Left renal pelvis (tissue), 4 donors: Measurements from ENCODE around the gene DNAJB13. TPM values are rescaled to one million over a fixed set of nuclear protein-coding genes. Genes with fewer than 3 reads are reported as not detected.

Experiments used
- DNase-seq, 4 donors: peaks; one replicate each; pipeline ENCODE4 v3.0.0-alpha.2; 2013; ENCODE audit warnings: low read depth in 4 of 4, low spot score in 3 of 4
- polyA plus RNA-seq, 4 donors: library from polyadenylated mRNA; unstranded; fragments of 120-200 nt; gene quantifications; one replicate each; pipeline ENCODE4 v1.2.1, GENCODE V29; 2013; ENCODE audit not compliant: insufficient read length in 4 of 4

Gene DNAJB13
- polyA plus RNA-seq, 4 donors: 0.33 to 4.9 (median 3.4) TPM

DNA sequence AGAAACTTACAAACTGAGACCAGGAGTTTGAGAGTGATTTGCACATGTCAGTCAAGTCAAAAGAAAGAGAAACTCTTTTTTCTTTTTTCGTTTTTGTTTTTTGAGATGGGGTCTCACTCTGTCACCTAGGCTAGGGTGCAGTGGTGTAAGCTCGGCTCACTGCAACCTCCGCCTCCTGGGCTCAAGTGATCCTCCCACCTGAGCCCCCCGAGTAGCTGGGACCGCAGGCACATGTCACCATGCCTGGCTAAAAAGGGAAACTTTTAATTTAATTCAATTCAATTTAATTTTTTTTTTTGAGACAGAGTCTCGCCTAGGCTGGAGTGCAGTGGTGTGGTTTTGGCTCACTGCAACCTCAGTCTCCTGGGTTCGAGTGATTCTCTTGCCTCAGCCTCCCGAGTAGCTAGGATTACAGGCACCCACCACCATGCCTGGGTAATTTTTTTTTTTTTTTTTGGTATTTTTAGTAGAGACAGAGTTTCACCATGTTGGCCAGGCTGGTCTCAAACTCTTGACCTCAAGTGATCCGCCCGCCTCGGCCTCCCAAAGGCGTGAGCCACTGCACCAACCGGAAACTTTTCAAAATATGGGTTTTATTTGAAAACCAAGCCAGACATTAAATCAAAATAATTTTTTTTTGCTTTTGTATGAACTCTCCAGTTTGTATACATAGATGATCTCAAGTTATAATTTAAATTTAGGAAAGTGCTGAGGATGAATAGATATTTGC, 48.2 kb downstream of the DNAJB13 start:
- DNase-seq: no peak

DNA sequence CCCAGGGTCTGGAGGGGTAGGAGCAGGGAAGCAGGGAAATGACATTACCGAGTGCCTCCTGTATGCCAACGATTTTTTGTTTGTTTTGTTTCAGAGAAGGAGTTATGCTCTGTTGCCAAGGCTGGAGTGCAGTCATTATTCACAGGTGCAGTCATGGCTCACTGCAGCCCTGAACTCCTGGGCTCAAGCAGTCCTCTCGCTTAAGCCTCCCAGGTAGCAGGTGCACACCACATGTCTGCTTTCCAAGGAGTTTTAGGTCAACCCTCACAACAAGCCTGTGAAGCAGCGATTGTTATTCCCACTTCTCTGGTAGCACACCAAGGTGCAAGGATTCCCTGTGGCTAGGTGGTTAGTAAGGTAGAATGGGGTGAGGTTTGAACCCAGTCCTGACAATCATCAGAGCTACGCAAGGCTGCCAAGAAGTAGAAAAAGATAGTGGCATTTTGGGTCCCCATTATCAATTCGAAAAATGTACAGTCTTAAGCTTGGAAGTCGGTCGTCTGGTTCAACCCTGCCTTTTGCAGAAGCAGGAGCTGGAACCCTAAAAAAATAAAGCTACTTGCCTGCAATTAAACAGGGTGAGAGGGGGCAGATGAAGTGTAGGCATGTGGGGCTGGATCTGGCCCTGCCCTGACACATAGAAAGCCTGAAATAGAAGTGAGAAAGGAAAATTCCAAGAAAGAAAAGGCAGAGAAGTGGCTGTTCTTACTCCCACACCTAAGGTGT, 48.9 kb downstream of the DNAJB13 start:
- DNase-seq: no peak

- no peak for DNase-seq
Measured at GRCh38 chr11:74000307-74001133, 49.7 kb downstream of the DNAJB13 start.

GRCh38 chr11:74001822-74002286, 51.0 kb downstream of the DNAJB13 start:
- DNase-seq: no peak

DNA sequence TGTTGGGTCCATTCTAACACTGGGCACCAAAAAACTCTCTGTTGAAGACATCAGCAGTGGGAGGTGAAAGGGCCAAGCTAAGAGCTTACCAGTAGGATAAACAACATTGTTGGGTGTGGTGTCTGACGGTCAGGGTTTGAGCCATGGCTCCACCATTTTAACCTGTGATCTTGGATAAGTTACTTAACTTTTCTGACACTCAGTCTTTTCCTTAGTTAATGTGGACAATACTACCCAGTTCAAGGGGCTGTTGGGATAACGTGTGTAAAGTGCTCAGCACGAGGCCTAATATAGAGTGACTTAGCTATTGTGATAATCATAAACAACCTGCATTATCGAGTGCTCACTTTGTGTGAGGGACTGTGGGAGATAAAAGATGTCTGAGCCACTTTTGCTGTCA, 52.0 kb downstream of the DNAJB13 start:
- no peak for DNase-seq

- no peak for DNase-seq
Measured at GRCh38 chr11:74004046-74004695, 53.3 kb downstream of the DNAJB13 start.

DNA sequence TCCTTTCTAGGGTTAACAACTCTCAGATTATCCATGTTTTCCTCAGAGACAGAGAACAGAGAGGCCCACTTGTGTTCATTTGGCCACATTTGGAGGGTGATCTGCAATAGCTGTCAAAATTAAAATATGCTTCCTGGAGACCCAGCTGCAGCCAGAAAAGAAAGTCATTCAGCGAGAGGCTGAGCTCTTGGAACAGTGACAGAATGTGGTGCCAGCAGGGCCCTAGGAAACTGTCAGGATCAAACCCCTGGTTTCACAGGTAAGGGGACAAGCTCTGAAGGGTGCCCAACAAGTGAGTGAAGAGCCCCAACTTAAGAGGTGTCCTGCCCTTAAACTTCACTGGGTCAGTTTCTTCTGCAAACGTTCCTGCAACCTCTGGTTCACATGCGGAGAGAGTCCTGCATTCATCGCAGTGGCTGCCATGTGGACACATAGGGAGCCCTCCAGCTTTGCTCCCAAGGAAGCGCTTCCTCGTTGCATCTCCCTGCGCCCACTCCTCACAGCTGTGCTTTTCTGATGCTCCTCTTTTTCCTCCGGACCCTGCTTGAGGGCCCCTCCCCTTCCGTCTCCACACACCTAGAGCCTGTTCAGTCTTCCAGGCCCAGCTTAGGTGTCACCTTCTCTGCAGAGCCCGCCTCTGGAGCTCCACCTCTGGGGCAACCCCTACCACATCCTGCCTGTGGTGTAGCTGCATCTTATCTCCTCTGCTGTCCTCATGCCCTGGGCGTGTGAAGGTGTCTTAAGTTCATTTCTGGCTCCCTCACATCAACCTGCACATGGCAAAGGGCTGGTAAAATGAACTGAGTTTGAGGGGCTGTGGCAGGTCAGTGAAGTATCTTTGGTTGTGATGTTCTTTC, 54.2 kb downstream of the DNAJB13 start:
- DNase-seq: no peak

DNA sequence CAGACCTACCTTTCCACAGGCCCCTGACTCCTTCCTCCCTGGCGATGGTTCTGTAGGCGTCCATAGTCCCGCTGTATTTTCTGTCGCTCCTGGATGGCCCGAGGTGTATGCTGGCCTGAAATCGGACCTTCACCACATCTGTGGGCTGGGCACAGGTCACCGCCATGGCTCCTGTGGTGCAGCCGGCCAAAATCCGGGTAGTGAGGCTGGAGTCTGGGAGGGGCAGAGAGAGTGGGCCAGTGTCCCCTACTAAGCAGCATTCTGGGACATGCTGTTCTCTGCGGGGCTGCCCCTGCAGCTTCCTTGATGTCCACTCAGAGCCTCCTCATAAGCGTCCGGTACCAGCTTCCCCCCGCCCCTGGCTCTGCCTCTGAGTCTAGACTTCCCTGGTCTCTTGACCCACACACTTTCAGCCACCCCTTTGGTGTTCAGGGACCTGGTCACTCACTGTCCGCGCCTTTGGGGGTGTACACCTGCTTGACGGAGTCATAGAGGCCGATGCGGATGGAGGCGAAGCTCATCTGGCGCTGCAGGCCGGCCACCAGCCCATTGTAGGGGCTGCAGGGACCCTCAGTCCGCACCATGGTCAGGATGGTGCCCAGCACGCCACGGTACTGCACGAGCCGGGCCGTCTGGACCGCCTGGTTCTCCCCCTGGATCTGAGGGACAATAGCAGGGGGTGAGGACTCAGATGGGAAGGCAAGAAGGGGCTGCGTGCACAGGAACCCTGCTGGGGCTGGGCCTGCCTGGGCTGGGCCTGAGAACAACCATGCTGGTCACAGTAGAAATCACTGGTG, 55.1 kb downstream of the DNAJB13 start:
- DNase-seq: no peak

DNA sequence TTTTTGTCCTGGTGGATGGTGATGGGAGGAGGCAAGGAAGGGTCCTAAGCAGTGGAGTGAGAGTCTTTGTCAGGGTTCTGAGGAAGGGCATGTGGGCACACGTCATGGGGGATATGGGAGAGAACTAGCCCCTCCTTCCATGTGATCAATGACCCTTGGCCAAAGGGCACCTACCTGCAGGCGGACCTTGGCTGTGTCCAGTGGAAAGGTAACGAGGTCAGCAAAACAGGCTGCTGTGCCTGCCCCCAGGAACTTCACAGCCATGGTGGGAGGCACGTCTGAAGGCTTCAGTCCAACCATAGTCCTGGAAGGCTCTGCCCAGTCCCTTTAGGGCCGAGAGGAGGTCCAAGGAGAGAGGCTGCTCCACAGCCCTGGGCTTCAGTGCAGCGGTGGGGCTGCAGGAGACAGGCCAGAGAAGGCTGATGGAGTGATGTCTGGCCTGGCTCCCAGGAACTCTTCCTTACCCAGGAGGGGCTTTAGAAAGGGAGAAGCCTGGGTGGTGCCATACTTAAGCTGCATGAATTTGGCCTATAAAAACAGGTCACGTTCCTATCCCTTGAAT, 56.0 kb downstream of the DNAJB13 start:
- DNase-seq: no peak

DNA sequence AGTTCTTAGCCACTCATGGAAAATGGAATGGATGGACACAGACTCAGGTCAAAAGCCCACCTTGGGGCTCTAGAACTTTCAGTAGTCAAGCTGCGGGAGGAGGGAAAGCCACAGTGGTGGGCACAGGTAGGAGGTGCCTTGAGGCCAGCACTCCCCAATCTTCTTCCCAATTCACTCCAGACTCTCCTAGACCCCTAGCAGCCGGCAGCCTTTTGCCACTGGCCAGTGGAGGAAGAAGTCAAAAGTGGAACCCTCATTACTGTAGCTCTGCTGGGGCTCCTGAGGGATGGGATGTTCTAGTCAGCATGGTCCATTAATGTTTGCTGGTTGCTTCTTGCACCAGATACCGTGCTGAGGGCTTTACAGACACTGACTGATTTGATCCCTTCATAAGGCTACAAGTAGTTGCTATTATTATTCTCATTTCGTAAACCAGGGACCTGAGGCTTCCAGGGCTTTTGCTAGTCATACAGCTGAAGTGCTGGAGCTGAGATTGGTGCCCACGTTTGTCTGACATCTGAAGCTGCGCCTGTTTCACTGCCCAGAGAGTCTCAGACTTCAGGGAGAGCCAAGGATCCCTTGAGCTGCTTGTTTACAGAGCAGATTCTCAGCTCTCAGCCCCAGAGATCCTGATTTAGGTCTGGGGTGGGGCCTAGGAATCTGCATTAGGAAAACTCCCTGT, 57.0 kb downstream of the DNAJB13 start:
- DNase-seq: no peak

DNA sequence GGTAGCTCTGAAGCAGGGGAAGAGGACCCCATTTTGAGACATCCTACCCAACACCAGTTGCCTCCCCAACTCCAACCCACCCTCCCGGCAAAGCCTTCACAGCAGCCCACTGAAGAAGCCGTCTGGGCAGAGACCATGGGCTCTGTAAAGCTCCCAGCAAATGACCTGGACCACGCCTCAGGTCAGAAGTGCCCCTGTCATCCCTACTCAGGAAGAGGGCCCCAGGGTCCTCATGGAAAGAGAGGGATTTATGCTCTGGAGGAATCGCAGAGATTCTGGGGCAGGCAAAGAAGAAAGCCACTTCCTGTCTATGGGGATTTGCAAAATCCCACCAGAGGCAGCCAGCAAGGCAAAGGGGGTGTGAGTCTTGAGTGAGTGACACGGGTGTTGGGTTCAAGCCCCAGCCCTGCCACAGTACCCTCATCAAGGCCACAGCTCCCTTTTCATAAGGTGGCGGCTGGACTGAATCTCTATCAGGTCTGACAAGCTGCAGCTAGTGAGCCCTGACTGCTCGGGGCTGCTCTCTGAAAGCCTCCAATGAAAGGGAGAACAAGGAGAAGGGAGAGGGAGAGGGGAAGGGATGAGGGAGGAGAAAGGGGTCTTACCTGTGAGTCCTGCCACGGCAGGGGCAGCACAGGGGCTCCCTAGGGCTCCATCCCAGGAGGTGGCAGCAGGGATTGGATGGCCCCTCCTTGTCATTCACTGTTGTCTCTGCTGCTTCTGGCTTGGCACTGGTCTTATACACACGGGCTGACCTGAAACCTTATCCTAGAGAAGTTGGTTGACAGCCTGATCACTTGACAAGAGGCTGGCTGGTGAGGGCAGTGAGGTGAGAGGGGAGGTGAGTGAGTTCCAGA, 57.8 kb downstream of the DNAJB13 start, which contains the start of gene UCP3:
Gene UCP3 (minus strand): TSS at position 713 of the 857 bp plus-strand sequence. CDS start 2,043 bp downstream, outside the sequence.
- DNase-seq: no peak

GRCh38 chr11:74009230-74009547, 58.4 kb downstream of the DNAJB13 start:
- no peak for DNase-seq

DNA sequence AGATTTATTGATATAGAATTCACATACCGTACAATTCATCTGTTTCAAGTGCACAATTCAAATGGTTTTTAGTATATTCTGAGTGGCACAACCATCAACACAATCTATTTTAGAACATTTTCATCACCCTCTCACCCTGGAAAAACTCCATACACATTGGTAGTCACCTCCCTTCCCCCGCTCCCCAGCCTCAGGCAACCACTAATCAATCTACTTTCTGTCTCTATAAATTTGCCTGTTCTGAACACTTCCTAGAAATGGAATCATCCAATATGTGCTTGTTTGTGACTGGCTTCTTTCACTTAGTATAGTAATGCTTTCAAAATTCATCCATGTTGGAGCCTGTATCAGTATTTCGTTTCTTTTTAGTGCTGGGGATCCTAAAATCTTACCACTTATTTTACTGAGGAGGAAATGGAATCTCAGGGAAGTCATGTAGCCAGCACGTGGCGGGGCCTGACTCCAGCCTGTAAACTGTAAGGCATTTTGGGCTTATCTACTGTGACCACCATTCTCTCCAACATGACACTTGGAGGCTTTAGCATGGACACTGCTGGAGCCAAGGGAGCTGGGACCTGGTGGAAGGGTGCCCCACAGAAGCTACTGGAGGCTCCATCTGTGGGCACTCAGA, 59.0 kb downstream of the DNAJB13 start:
- no peak for DNase-seq

GRCh38 chr11:74010306-74011300, 59.8 kb downstream of the DNAJB13 start:
- no peak for DNase-seq

GRCh38 chr11:74011360-74012073, 60.7 kb downstream of the DNAJB13 start:
- no peak for DNase-seq
